NCI-H2171 treated with DMSO at 0.1 percent for 48 hours (cell line): Measurements from ENCODE around the gene CLDN5.
"Not testable (repeated sequence)": the region's sequence is repeated elsewhere in the genome, so short reads cannot be mapped to it uniquely, and the experiment has no call there.

ENCODE experiments used
- DNase-seq: peaks from one replicate; lab custom pipeline; 2025; lab: John Stamatoyannopoulos, UW

The CLDN5 gene

GRCh38 chr22:19548427-19548826 is 24.2 kb upstream of the CLDN5 start:
- not testable (repeated sequence) for DNase-seq

- DNase-seq: no peak
Observed at GRCh38 chr22:19547620-19548019, 23.4 kb upstream of the CLDN5 start.

DNA sequence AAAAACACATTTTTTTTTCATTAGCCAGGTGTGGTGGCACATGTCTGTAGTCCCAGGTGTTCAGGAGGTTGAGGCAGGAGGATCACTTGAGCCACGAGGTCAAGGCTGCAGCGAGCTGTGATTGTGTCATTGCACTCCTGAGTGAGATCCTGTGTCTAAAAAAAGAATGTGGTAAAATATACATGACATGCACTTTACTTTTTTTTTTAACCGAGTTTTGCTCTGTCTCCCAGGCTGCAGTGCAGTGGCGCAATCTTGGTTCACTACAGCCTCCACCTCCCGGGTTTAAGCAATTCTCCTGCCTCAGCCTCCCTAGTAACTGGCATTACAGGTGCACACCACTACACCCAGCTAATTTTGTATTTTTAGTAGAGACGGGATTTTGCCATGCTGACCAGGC is 22.5 kb upstream of the CLDN5 start:
- no peak for DNase-seq

DNA sequence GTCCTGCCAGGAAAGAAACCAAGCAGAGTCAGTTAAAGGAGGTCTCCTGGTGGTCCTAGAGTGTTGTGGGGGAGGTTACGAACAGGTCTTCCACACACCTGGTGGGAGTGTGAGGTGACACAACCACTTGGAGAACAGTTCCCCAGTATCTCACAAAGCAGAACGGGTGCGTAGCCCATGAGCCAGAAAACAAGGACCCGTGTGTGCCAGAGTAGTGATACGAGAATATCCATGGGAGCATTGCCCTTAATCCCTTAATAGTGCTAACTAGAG is 21.7 kb upstream of the CLDN5 start:
- DNase-seq: no peak

DNA sequence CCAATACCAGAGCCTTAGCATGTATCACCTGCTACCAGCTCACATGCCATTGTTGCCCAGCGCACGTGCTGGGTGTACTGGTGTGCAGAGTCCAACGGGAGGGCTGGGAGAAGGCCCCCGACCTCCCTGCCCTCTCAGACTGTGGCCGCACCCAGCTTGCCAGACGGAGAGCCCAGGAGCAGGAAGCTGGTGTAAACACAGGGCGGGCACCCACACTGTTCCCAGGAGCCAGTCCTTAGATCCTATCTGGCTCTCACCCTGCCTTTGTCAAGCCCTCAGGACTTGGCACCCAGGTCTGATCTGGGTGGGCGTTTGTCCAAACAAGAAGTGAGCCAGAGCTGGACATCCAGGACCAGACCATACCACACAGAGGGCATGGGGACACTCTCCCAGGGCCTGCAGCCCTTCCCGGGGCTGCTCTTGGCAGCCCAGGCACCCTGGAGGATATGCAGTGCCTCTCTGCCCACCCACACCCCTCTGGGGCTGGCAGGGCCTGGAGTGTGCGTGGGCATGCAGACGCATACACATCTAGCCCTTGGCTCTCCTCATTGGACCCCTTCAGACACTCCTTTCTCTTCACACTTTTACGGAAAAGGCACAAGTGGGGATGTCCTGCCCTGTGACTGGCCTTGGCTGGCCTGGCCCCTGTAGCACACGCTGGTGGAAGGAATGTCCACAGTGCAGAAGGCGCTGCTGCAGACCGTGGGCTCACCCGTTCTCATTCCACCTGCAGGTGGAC is 19.9 kb upstream of the CLDN5 start:
- no peak for DNase-seq

GRCh38 chr22:19540394-19540793 is 16.2 kb upstream of the CLDN5 start:
- DNase-seq: no peak

DNA sequence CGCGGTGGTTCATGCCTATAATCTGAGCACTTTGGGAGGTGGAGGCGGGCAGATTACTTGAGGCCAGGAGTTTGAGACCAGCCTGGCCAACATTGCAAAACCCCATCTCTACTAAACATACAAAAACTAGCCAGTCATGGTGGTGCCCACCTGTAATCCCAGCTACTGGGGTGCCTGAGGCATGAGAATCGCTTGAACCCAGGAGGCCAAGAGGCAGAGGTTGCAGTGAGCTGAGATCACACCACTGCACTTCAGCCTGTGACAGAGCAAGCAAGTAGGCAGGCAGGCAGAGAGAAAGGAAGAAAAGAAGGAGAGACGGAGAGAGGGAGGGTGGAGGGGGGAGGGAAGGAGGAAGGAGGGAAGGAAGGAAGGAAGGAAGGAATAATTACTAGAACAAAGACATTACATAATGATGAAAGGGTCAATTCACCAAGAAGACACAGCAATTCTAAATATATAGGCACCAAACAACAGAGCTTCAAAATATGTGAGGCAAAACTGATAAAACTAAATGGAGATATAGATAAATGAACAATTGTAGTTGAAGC is 13.8 kb upstream of the CLDN5 start:
- no peak for DNase-seq

- DNase-seq: no peak
Observed at GRCh38 chr22:19536564-19536963, 12.4 kb upstream of the CLDN5 start.

GRCh38 chr22:19535001-19535400 is 10.8 kb upstream of the CLDN5 start:
- DNase-seq: peak; percentile 55

GRCh38 chr22:19533857-19534256 is 9.6 kb upstream of the CLDN5 start:
- no peak for DNase-seq

DNA sequence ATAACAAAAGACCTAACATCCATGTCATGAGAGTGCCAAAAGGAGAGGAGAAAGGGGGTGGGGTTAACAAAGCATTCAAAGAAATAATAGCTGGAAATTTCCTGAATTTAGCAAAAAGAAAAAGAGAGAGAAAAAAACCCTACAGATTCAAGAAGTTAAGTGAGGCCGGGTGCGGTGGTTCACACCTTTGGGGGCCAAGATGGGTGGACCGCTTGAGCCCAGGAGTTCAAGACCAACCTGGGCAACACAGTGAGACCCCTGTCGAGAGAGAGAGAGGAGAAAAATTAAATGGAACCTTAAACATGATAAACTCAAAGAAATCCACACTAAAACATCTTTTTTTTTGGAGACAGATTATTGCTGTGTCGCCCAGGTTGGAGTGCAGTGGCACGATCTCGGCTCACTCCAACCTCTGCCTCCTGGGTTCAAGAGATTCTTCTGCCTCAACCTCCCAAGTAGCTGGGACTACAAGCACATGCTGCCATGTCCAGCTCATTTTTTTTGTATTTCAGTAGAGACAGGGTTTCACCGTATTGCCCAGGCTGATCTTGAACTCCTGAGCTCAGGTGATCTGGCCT is 8.9 kb upstream of the CLDN5 start:
- DNase-seq: no peak

GRCh38 chr22:19531327-19531726 is 7.1 kb upstream of the CLDN5 start:
- not testable (repeated sequence) for DNase-seq

GRCh38 chr22:19530751-19531150 is 6.5 kb upstream of the CLDN5 start:
- no peak for DNase-seq

DNA sequence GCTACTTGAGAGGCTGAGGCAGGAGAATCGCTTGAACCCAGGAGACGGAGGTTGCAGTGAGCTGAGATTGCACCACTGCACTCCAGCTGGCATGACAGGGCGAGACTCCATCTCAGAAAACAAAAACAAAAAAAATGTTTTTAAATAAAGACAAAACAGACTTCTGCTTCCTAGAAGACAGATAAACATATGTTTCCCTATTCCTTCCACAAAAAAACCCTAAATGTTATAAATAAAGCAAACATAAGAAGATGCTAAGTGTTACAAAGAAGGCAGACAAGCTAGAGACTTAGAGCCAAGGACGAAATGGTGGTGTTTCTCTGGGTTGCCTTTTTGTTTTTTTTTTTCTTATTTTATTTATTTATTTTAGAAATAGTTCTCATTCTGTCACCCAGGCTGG is 5.6 kb upstream of the CLDN5 start:
- no peak for DNase-seq

GRCh38 chr22:19527861-19528417 is 3.7 kb upstream of the CLDN5 start:
- no peak for DNase-seq

- no peak for DNase-seq
Observed at GRCh38 chr22:19527321-19527721, 3.1 kb upstream of the CLDN5 start.

DNA sequence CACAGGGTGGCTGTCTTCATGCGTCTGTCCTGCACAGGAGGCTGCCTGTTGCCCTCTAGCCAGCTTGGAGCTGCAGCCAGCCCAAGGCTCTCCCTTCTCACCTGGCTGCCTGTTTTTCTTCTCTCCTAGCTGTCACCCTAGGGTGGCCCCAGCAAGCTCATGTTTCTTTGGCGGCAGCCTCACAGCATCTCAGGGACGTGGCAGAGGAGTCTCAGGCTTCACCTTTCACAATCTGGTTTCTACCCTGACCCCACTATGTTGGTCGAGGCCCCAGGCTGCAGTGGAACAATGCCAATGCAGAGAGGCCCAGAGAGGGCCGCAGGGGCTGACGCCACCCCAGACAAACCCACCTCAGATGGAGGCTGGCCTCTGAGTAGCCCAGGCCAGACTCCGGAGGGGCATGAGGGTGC is 2.5 kb upstream of the CLDN5 start:
- no peak for DNase-seq

- DNase-seq: no peak
Observed at GRCh38 chr22:19526076-19526701, 2.0 kb upstream of the CLDN5 start.

- no peak for DNase-seq
Observed at GRCh38 chr22:19525666-19526065, 1.5 kb upstream of the CLDN5 start.

DNA sequence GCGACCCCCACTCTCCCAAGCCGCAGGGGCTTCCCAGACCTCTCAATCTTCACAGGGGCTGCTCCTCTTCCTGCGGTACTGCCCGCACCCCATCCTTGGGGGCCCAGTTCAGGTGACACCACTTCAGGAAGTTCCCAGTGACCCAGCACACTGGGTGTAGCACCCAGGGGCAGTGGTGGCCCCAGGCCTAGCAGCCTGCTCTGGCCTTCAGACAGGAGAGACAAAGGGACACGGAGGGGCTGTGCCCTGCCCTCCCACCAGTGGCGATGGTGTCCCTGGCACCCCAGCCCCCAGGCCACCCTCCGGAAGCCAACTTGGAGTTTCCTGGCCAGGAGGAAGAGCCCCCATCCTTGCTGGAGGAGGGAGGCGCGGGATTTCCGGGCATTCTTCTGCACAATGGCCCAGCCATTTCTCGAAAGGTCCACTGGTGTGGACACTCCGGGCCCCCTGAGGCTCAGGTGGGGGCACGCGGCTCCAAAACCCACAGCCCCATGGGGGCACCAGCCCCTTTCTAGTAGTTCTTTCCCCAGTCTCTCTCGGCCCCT is 978 bp upstream of the CLDN5 start:
- no peak for DNase-seq

- peak; percentile 61 for DNase-seq
Observed at GRCh38 chr22:19523240-19524169, 705 bp downstream of the CLDN5 start.

DNA sequence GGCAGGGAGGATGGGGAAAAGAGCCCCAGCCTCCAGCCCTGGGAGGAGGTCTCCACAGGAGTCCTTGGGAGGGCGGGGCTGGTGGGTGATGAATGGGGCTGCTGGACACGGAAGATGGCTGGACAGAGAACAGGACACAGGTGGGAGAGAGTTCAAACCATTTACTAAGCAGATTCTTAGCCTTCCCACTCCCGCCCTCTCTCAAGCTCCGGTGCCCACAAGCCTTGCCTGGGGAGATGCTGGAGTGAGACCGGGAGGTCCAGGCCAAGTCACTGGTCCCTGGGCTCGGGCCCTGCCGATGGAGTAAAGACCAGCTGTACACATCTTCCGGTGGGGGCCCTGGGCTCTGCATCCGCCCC is 1.4 kb downstream of the CLDN5 start:
- peak; percentile 45 for DNase-seq
